ENCODE measurements around the gene TASP1.

TASP1 gene

DNA sequence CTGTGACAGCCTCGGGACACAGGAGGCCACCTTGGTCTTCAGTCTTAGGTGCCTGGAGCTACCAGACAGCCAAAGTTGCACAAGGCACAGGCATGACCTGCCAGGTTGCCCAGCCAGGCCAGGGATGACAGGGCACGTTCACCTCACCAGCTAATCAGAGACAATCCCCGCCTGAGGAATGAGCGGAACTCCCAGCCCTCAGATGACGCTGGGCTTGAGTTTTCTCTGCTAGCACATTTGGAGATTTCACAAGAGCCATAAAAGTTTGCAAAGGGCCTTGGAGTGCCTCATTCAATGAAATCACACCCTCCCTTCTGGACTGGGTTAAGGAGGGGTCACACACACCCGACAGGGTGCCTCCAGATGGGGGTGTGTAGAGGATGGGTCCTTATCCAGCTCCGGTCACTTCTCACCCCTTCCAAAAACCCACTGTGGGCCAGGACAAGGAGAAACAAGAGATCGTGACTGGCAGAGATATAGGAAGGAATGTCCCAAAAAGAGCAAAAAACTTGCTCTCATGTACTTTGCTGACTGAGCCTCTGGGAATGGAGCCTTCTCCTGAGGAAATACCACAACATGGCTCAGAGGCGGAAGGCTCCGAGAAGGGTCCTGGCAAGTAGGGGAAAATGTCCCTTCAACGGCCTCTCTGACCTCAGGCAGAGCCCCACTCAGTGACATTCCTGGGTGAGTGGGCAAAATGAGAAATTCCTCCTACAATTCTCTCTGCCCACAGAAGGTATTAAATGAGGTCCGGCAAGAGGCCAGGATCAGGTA, 296.1 kb downstream of the TASP1 start:
- DNase-seq (ENCODE audit: extremely low spot score), result no peak
- CTCF ChIA-PET, result no interaction called here
- POLR2A ChIA-PET, result no interaction called here
- TF ChIP-seq TARDBP (IDR thresholded peaks at IDR 0.05), result no peak
- no peak for TF ChIP-seq ELF4 (IDR thresholded peaks at IDR 0.05)
- no peak for TF ChIP-seq FOXA1 (IDR thresholded peaks at IDR 0.05)
- no peak for TF ChIP-seq CTBP1 (IDR thresholded peaks at IDR 0.05; ENCODE audit: borderline replicate concordance)

- POLR2A ChIA-PET, result no interaction called here
- CTCF ChIA-PET, result no interaction called here
- TF ChIP-seq FOXK2 (IDR thresholded peaks at IDR 0.05) (no peak), FOXA1 (IDR thresholded peaks at IDR 0.05) (no peak), CTBP1 (IDR thresholded peaks at IDR 0.05; ENCODE audit: borderline replicate concordance) (no peak), TARDBP (IDR thresholded peaks at IDR 0.05) (no peak), NFRKB (IDR thresholded peaks at IDR 0.05) (no peak), LEF1 (IDR thresholded peaks at IDR 0.05; ENCODE audit: borderline replicate concordance) (no peak), ARNT (IDR thresholded peaks at IDR 0.05) (no peak), SUZ12 (IDR thresholded peaks at IDR 0.05) (no peak), SP1 (IDR thresholded peaks at IDR 0.05) (no peak), PKNOX1 (IDR thresholded peaks at IDR 0.05) (no peak), HDGF (IDR thresholded peaks at IDR 0.05; ENCODE audit: borderline replicate concordance) (no peak)
- no peak for DNase-seq (ENCODE audit: extremely low spot score)
These were observed 296.9 kb downstream of the TASP1 start for GRCh38 chr20:13341737-13342393.

- CTCF ChIA-PET, result interaction anchor here (1.0 kb wide), 2 partner anchors 15 to 37 kb away, joined by 3 read pairs; no protein-coding TSS in a partner anchor
- TF ChIP-seq TARDBP (IDR thresholded peaks at IDR 0.05), result no peak
- no peak for TF ChIP-seq HDGF (IDR thresholded peaks at IDR 0.05; ENCODE audit: borderline replicate concordance)
- no peak for TF ChIP-seq L3MBTL2 (conservative IDR thresholded peaks at IDR 0.05)
- TF ChIP-seq BHLHE40 (IDR thresholded peaks at IDR 0.05; ENCODE audit: borderline replicate concordance), result no peak
- no peak for TF ChIP-seq SP1 (IDR thresholded peaks at IDR 0.05)
- TF ChIP-seq LEF1 (IDR thresholded peaks at IDR 0.05; ENCODE audit: borderline replicate concordance), result no peak
- no peak for TF ChIP-seq ARNT (IDR thresholded peaks at IDR 0.05)
- no peak for TF ChIP-seq SUZ12 (IDR thresholded peaks at IDR 0.05)
- TF ChIP-seq PKNOX1 (IDR thresholded peaks at IDR 0.05), result no peak
- TF ChIP-seq ELF4 (IDR thresholded peaks at IDR 0.05), result no peak
- no peak for TF ChIP-seq NFRKB (IDR thresholded peaks at IDR 0.05)
- TF ChIP-seq FOXK2 (IDR thresholded peaks at IDR 0.05), result no peak
- TF ChIP-seq FOXA1 (IDR thresholded peaks at IDR 0.05), result no peak
- no peak for TF ChIP-seq ZNF384 (IDR thresholded peaks at IDR 0.05)
- no peak for TF ChIP-seq FOXM1 (IDR thresholded peaks at IDR 0.05; ENCODE audit: borderline replicate concordance)
- TF ChIP-seq CTBP1 (IDR thresholded peaks at IDR 0.05; ENCODE audit: borderline replicate concordance), result no peak
- DNase-seq (ENCODE audit: extremely low spot score), result no peak
- POLR2A ChIA-PET, result no interaction called here
These were observed 298.6 kb downstream of the TASP1 start for GRCh38 chr20:13340088-13340487.

All from HEK293T (cell line).